Kidney (tissue), 14 donors: ENCODE measurements around the gene CXCR5. TPM values are rescaled to one million over a fixed set of nuclear protein-coding genes. Genes with fewer than 3 reads are reported as not detected.
A peak's percentile ranks its signal among the peaks of the same experiment; 100 is the strongest.

Source experiments
- DNase-seq, 5 donors: peaks; one replicate each; pipeline ENCODE4 v3.0.0-alpha.2; 2013 to 2020
- FAIRE-seq: peaks from 2 replicates; lab custom pipeline; 2012; peaks lifted over from hg19 to GRCh38; lab: Jason Lieb, UNC
- H3K27ac ChIP-seq, 2 donors: one replicate each; pipeline ENCODE4 v1.7.0; 2013; ENCODE audit warnings: low read depth in 2 of 2, low read length in 2 of 2, inconsistent platforms in 1 of 2
- H3K27me3 ChIP-seq: one replicate; pipeline ENCODE4 v1.7.1; 2013; ENCODE audit warnings: low read length, inconsistent platforms; ENCODE audit not compliant: control insufficient read depth, insufficient read depth
- H3K36me3 ChIP-seq, 3 donors: one replicate each; pipeline versions ENCODE4 v1.7.0 to v1.7.1; 2013; ENCODE audit warnings: low read length in 3 of 3, control low read depth in 1 of 3, inconsistent platforms in 1 of 3; ENCODE audit not compliant: insufficient read depth in 3 of 3, control insufficient read depth in 2 of 3
- H3K4me1 ChIP-seq, 3 donors: one replicate each; pipeline versions ENCODE4 v1.7.0 to v1.7.1; 2013; ENCODE audit warnings: low read length in 3 of 3, inconsistent platforms in 1 of 3, low read depth in 1 of 3; ENCODE audit not compliant: control insufficient read depth in 2 of 3, insufficient read depth in 2 of 3
- H3K4me3 ChIP-seq, 3 donors: one replicate each; pipeline versions ENCODE4 v1.7.0 to v1.8.1; 2013; ENCODE audit warnings: low read length in 3 of 3, control low read depth in 1 of 3, inconsistent platforms in 1 of 3
- H3K9ac ChIP-seq, 3 donors: one replicate each; pipeline versions ENCODE4 v1.7.0 to v1.7.1; 2013; ENCODE audit warnings: low read length in 3 of 3, control low read depth in 1 of 3, inconsistent platforms in 1 of 3
- H3K9me3 ChIP-seq, 3 donors: one replicate each; pipeline versions ENCODE4 v1.7.0 to v1.7.1; 2013; ENCODE audit warnings: low read length in 3 of 3, control low read depth in 1 of 3, inconsistent platforms in 1 of 3; ENCODE audit not compliant: control insufficient read depth in 2 of 3, insufficient read depth in 1 of 3
- intact Hi-C: fragments of 100-400 bp; cut with DNase I; formaldehyde crosslinking; loops from one replicate; pipeline ENCODE4 v1.11.1; 2022
- polyA plus RNA-seq: library from polyadenylated mRNA; stranded (reverse); fragments of 350-450 nt; fragmentation: Illumina TruSeq; extraction: RNeasy Lipid Tissue Mini Kit (QIAGEN cat#74804); gene quantifications from one replicate; pipeline ENCODE4 v1.2.3, GENCODE V29; 2014; ENCODE audit warnings: low read depth, low replicate concordance; ENCODE audit not compliant: insufficient read depth
- total RNA-seq: library from RNA; stranded (reverse); fragmentation: NEBNext Ultra II Directional; extraction: Animal tissue kit (Norgen Biotek cat#: 25700); gene quantifications from one replicate; pipeline ENCODE4 v1.2.1, GENCODE V29; 2021
- TF ChIP-seq, protein P1 (sequence below): IDR thresholded peaks from 3 replicates; pipeline ENCODE4 v1.5.1; 2012; ENCODE audit warnings: mild to moderate bottlenecking, moderate library complexity, borderline replicate concordance; ENCODE audit not compliant: insufficient read depth; ENCODE audit errors: extremely low read depth
- donor health status: control.
- donor health status: control.
- donor health status: control.
- donor health status: control.
- donor health status: control.
- donor health status: DM: yes; HTN: yes; CAD: no.
- donor health status: Normal renal cell carcinoma (clear cell type).

CXCR5 gene
- total and polyA plus RNA-seq, 2 donors from 2014 or later: 1.1 TPM; not detected in 1

DNA sequence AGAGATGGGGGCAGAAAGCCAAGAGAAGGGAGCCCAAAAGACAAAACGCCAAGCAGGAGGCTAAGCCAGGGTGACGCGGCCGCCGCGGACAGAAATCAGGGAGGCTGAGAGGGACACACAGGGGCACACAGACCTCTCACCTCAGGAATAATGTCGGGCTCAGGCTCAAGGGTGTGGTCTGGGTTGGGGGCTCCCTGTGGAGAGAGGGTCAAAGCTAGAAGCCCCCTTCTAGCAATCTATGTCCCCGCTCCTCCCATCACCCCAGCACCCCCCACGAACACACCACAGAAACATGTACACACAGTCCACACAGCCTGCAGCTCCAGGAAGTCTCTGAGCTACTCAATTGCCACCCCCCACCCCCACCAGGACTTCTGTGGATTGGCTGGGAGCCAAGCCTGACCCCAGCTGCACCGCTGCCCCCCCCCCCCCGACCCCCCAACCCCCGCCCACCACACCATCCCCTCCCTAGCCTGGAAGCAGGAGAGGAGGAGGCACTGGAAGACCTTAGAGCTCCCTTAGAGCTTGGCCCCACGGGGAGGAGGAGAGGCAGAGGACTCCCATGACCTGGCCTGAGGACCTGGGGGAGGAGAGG is 35.1 kb downstream of the CXCR5 start:
- intact Hi-C loops: no loop called here
- peak in 3 of 5 donors; percentile 56 to 82 (median 62) for DNase-seq

DNA sequence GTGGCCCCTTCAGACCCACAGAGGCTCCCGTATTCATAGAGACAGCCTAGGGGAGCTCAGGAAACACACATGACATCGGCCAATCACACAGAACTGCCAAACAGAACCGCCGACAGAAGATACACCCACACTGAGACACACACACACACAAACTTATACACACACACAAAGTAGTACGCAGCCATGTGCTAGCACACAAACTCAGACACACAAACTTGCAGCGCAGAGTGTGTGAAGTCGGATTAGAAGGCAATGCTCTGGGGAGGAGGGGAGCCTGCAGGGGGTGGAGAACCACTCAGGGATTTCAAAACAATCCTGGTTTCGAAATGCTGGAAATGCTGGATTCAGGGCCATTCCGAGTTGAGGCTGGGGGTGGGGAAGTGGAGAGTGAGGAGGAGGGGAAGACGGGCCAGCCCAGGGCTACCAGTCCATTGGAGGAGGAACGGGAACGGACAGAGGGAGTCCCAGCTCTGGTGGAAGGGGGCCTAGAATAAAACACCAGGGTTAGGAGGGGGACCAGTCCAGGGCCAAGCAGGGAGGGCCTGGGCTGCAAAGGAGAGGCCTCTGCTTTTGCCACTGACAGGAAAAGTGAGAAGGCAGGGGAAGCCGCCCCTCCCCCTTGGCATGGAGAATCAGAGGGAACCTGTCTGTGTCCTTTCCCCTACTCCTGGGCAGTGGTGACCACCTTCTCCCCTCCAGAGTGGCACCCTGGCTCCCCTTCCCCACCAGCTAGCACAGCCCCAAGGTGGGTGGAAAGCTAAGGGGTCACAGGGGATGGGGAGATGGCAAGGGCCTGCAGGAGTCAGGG is 37.6 kb downstream of the CXCR5 start:
- H3K9ac ChIP-seq: peak overlapping the region in 2 of 3 donors; percentile 56 to 71
- H3K9me3 ChIP-seq: no peaks in the 10 kb centered on the region
- DNase-seq (peak; percentile 46 to 93 (median 77)), FAIRE-seq (no peak)
- intact Hi-C loops: no loop called here
- no peaks in the 10 kb centered on the region for H3K27me3 ChIP-seq
- no peaks in the 10 kb centered on the region for H3K36me3 ChIP-seq
- TF ChIP-seq, protein P1, sequence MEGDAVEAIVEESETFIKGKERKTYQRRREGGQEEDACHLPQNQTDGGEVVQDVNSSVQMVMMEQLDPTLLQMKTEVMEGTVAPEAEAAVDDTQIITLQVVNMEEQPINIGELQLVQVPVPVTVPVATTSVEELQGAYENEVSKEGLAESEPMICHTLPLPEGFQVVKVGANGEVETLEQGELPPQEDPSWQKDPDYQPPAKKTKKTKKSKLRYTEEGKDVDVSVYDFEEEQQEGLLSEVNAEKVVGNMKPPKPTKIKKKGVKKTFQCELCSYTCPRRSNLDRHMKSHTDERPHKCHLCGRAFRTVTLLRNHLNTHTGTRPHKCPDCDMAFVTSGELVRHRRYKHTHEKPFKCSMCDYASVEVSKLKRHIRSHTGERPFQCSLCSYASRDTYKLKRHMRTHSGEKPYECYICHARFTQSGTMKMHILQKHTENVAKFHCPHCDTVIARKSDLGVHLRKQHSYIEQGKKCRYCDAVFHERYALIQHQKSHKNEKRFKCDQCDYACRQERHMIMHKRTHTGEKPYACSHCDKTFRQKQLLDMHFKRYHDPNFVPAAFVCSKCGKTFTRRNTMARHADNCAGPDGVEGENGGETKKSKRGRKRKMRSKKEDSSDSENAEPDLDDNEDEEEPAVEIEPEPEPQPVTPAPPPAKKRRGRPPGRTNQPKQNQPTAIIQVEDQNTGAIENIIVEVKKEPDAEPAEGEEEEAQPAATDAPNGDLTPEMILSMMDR: no peak
- peak overlapping the region in 2 of 3 donors; percentile 43 to 92 for H3K4me3 ChIP-seq
- peak overlapping the region; percentile 85 to 96 for H3K27ac ChIP-seq
- peaks cover 4 to 71% (median 56%) of the 10 kb centered on the region in 3 donors for H3K4me1 ChIP-seq

More for the DNA sequence above, 35.1 kb downstream of the CXCR5 start:
- H3K27ac ChIP-seq: peak overlapping the region; percentile 92 to 93
- H3K9ac ChIP-seq: peak overlapping the region in 1 of 3 donors; percentile 75
- H3K4me1 ChIP-seq: peaks cover 4 to 89% (median 81%) of the 10 kb centered on the region in 3 donors
- TF ChIP-seq, protein P1: no peak
- H3K27me3 ChIP-seq: no peaks in the 10 kb centered on the region
- no peak for FAIRE-seq
- H3K36me3 ChIP-seq: no peaks in the 10 kb centered on the region
- no peaks in the 10 kb centered on the region for H3K9me3 ChIP-seq
- H3K4me3 ChIP-seq: peak overlapping the region; percentile 9 to 43 (median 28)

DNA sequence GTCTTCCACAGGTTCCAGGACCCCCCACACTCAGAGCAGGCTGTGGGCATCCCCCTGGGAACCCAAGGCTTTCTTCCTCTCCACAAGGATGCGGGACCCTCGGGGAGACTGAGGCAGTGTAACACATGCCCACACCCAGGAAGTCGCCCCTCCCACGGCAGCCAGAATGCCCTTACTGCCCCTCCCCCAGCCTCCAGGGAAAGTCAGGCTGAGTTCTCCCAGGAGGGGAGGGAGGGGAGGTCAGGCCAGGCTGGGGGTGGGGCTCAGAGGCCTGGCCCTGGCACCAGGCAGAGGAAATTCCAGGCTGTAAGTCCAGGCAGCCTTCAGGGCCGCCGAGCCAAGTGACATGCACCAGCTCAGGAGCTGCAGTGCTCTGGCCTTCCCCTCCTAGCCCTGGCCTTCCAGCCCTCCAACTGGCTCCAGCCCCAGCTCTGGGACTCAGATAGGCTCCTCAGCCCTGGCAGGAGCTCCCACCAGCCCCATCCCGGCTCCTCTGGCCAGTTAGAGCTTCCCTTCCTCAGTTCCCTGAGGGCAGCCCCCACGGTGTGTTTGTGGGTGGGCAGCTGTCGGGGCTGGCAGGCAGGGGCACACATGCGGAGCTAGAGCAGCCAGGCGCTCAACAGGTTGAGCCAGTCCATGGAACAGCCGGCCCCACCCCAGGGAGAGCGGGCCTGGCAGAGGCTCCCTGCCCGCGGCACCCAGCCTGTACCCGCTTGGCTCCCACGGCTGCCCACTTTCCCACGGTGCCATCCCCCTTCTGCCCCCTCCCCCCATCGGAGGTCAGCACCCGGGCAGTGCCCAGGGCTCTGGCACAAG is 38.4 kb downstream of the CXCR5 start:
- DNase-seq: peak; percentile 59 to 96 (median 72)
- intact Hi-C loops: no loop called here

More for the DNA sequence above, 38.4 kb downstream of the CXCR5 start:
- Histone ChIP-seq H3K27me3 (no peaks in the 10 kb centered on the region), H3K27ac (peak overlapping the region; percentile 85 to 96), H3K4me1 (peaks cover 4 to 65% (median 47%) of the 10 kb centered on the region in 3 donors), H3K9me3 (no peaks in the 10 kb centered on the region), H3K4me3 (peak overlapping the region in 2 of 3 donors; percentile 43 to 92), H3K9ac (peak overlapping the region in 2 of 3 donors; percentile 56 to 95), H3K36me3 (no peaks in the 10 kb centered on the region)
- TF ChIP-seq, protein P1: no peak
- no peak for FAIRE-seq
